Liver (tissue), 9 donors: Measurements from ENCODE around the gene JDP2. TPM values are rescaled to one million over a fixed set of nuclear protein-coding genes. Genes with fewer than 3 reads are reported as not detected.

Experiments
- DNase-seq: peaks from one replicate; pipeline ENCODE4 v3.0.0-alpha.2; 2017; ENCODE audit warnings: low spot score
- H3K27ac ChIP-seq, 2 donors: one replicate each; pipeline ENCODE4 v1.7.0; 2013; ENCODE audit warnings: inconsistent platforms in 2 of 2, low read length in 2 of 2, control low read depth in 1 of 2, low read depth in 1 of 2, mild to moderate bottlenecking in 1 of 2
- H3K27me3 ChIP-seq, 4 donors: one replicate each; pipeline versions ENCODE4 v1.6.1 to v1.7.0; 2013; ENCODE audit warnings: low read length in 3 of 4, inconsistent platforms in 1 of 4, mild to moderate bottlenecking in 1 of 4, moderate library complexity in 1 of 4; ENCODE audit not compliant: control insufficient read depth in 4 of 4, insufficient read depth in 4 of 4
- H3K36me3 ChIP-seq, 4 donors: one replicate each; pipeline versions ENCODE4 v1.6.1 to v1.7.0; 2013; ENCODE audit warnings: low read length in 3 of 4, mild to moderate bottlenecking in 3 of 4, low read depth in 1 of 4, moderate library complexity in 1 of 4; ENCODE audit not compliant: control insufficient read depth in 4 of 4, insufficient read depth in 3 of 4
- H3K4me1 ChIP-seq, 4 donors: one replicate each; pipeline versions ENCODE4 v1.6.1 to v1.7.0; 2013; ENCODE audit warnings: low read length in 3 of 4, mild to moderate bottlenecking in 3 of 4, moderate library complexity in 1 of 4; ENCODE audit not compliant: control insufficient read depth in 4 of 4, insufficient read depth in 4 of 4
- H3K4me3 ChIP-seq, 3 donors: one replicate each; pipeline versions ENCODE4 v1.6.1 to v1.7.0; 2013; ENCODE audit warnings: low read length in 3 of 3, control low read depth in 1 of 3, low read depth in 1 of 3, mild to moderate bottlenecking in 1 of 3
- H3K9ac ChIP-seq, 2 donors: one replicate each; pipeline ENCODE4 v1.7.0; 2013; ENCODE audit warnings: low read length in 2 of 2, mild to moderate bottlenecking in 2 of 2, moderate library complexity in 2 of 2, control low read depth in 1 of 2, low read depth in 1 of 2
- H3K9me3 ChIP-seq, 4 donors: one replicate each; pipeline versions ENCODE4 v1.6.1 to v1.7.0; 2013; ENCODE audit warnings: low read length in 3 of 4; ENCODE audit not compliant: control insufficient read depth in 4 of 4
- ATF3 ChIP-seq: IDR thresholded peaks from 2 replicates; pipeline ENCODE4 v1.6.1; 2016; ENCODE audit warnings: antibody characterized with exemption
- CTCF ChIP-seq: fragments of 150-350 bp; IDR thresholded peaks from 2 replicates; pipeline ENCODE4 v1.5.1; 2017; ENCODE audit warnings: improper control_type of control experiment, low read depth, low read length; ENCODE audit not compliant: missing input control
- EGR1 ChIP-seq, 2 donors: IDR thresholded peaks; 2 replicates each; pipeline ENCODE4 v1.6.1; 2016 to 2018; ENCODE audit warnings: antibody characterized with exemption in 2 of 2, low read depth in 2 of 2
- FOXA1 ChIP-seq: IDR thresholded peaks from 2 replicates; pipeline ENCODE4 v1.6.1; 2016; ENCODE audit warnings: antibody characterized with exemption
- FOXA2 ChIP-seq: IDR thresholded peaks from 2 replicates; pipeline ENCODE4 v1.6.1; 2016; ENCODE audit warnings: antibody characterized with exemption
- GABPA ChIP-seq, 2 donors: IDR thresholded peaks in 1 of 2; conservative IDR thresholded peaks in 1 of 2; 2 replicates each; pipeline ENCODE4 v1.6.1; 2016; ENCODE audit warnings: antibody characterized with exemption in 2 of 2, mild to moderate bottlenecking in 1 of 2, moderate library complexity in 1 of 2
- HNF4A ChIP-seq, 2 donors: conservative IDR thresholded peaks; 2 replicates each; pipeline ENCODE4 v1.6.1; 2016; ENCODE audit warnings: antibody characterized with exemption in 2 of 2, mild to moderate bottlenecking in 2 of 2
- HNF4G ChIP-seq: IDR thresholded peaks from 2 replicates; pipeline ENCODE4 v1.6.1; 2016; ENCODE audit warnings: antibody characterized with exemption
- JUND ChIP-seq, 2 donors: IDR thresholded peaks; 2 replicates each; pipeline ENCODE4 v1.6.1; 2016; ENCODE audit warnings: antibody characterized with exemption in 2 of 2
- MAX ChIP-seq: IDR thresholded peaks from 2 replicates; pipeline ENCODE4 v1.6.1; 2016; ENCODE audit warnings: antibody characterized with exemption
- NR2F2 ChIP-seq: IDR thresholded peaks from 2 replicates; pipeline ENCODE4 v1.6.1; 2016; ENCODE audit warnings: antibody characterized with exemption
- RAD21 ChIP-seq, 2 donors: IDR thresholded peaks; 2 replicates each; pipeline ENCODE4 v1.6.1; 2016; ENCODE audit warnings: antibody characterized with exemption in 2 of 2, mild to moderate bottlenecking in 2 of 2
- REST ChIP-seq: IDR thresholded peaks from 2 replicates; pipeline ENCODE4 v1.6.1; 2016; ENCODE audit warnings: antibody characterized with exemption, mild to moderate bottlenecking
- RXRA ChIP-seq, 2 donors: IDR thresholded peaks; 2 replicates each; pipeline ENCODE4 v1.6.1; 2017 to 2018; ENCODE audit warnings: antibody characterized with exemption in 2 of 2, mild to moderate bottlenecking in 1 of 2
- SP1 ChIP-seq: IDR thresholded peaks from 2 replicates; pipeline ENCODE4 v1.6.1; 2018; ENCODE audit warnings: antibody characterized with exemption, mild to moderate bottlenecking
- TAF1 ChIP-seq: conservative IDR thresholded peaks from 2 replicates; pipeline ENCODE4 v1.6.1; 2016; ENCODE audit warnings: antibody characterized with exemption, mild to moderate bottlenecking
- YY1 ChIP-seq: IDR thresholded peaks from 2 replicates; pipeline ENCODE4 v1.6.1; 2016; ENCODE audit warnings: antibody characterized with exemption, mild to moderate bottlenecking
- ZBTB33 ChIP-seq: IDR thresholded peaks from 2 replicates; pipeline ENCODE4 v1.6.1; 2016; ENCODE audit warnings: antibody characterized with exemption
- WGBS: extraction: QIAGEN DNeasy Blood & Tissue Kit; methylation state at CpG from one replicate; pipeline ENCODE4 v1.1.7; 2013; 5-methylcytosine and 5-hydroxymethylcytosine counted together
- polyA plus RNA-seq, 2 donors: library from polyadenylated mRNA; stranded (reverse) in 1 of 2; unstranded in 1 of 2; fragments of 200-250 nt in 1 of 2; fragments of >200 nt in 1 of 2; fragmentation: Nextera tagmentation in 1 of 2; extraction: Ambion mirVana in 1 of 2; gene quantifications; one replicate each; pipeline versions ENCODE4 v1.2.1 to v1.2.3, GENCODE V29; 2013 to 2015
- total RNA-seq, 2 donors: library from RNA; depleted of rRNA; stranded (reverse); fragments of >200 nt; gene quantifications; one replicate each; pipeline ENCODE4 v1.2.3, GENCODE V29; 2014
- donor health status: healthy.
- donor health status: healthy.
- donor health status: healthy.
- donor health status: healthy.
- donor health status: healthy.

Gene JDP2
- total and polyA plus RNA-seq, 4 donors = 2.4 to 14.6 (median 8.7) TPM

GRCh38 chr14:75495882-75496281 lies 68.1 kb downstream of the JDP2 start (continued):
- TF ChIP-seq ZBTB33 (no peak), TAF1 (no peak), CTCF (no peak), RXRA (IDR thresholded peaks at IDR 0.05) (no peak), HNF4G (no peak), EGR1 (IDR thresholded peaks at IDR 0.05; ENCODE audit: low read depth in 2 of 2) (no peak), HNF4A (conservative IDR thresholded peaks at IDR 0.05) (no peak), JUND (IDR thresholded peaks at IDR 0.05) (no peak), NR2F2 (no peak), YY1 (no peak), RAD21 (IDR thresholded peaks at IDR 0.05) (no peak)

GRCh38 chr14:75496755-75497154 lies 68.9 kb downstream of the JDP2 start:
- H3K4me1 ChIP-seq = no peaks in the 10 kb centered on the region
- DNase-seq = no peak
- no peak for TF ChIP-seq HNF4G
- TF ChIP-seq GABPA (IDR thresholded peaks at IDR 0.05 in 1 of 2, conservative IDR thresholded peaks at IDR 0.05 in 1 of 2) = no peak
- TF ChIP-seq ZBTB33 = no peak
- TF ChIP-seq RXRA (IDR thresholded peaks at IDR 0.05) = no peak
- TF ChIP-seq REST = no peak
- TF ChIP-seq CTCF = no peak
- TF ChIP-seq RAD21 (IDR thresholded peaks at IDR 0.05) = no peak
- no peak for TF ChIP-seq TAF1
- TF ChIP-seq JUND (IDR thresholded peaks at IDR 0.05) = no peak
- no peak for TF ChIP-seq ATF3
- no peak for TF ChIP-seq NR2F2
- no peak for TF ChIP-seq FOXA2
- no peak for TF ChIP-seq HNF4A (conservative IDR thresholded peaks at IDR 0.05)
- TF ChIP-seq FOXA1 = no peak
- no peak for TF ChIP-seq SP1
- TF ChIP-seq EGR1 (IDR thresholded peaks at IDR 0.05; ENCODE audit: low read depth in 2 of 2) = no peak
- TF ChIP-seq YY1 = no peak
- TF ChIP-seq MAX = no peak
- no peaks in the 10 kb centered on the region for H3K27me3 ChIP-seq
- no peak overlapping the region for H3K9ac ChIP-seq
- H3K9me3 ChIP-seq = no peaks in the 10 kb centered on the region
- 87% methylated on average over 4 of the region's 4 CpGs for WGBS
- H3K27ac ChIP-seq = no peak overlapping the region
- no peak overlapping the region for H3K4me3 ChIP-seq
- no peaks in the 10 kb centered on the region for H3K36me3 ChIP-seq
